VCaP (cell line): ENCODE data around the gene GFPT2.

Experiments
- H3K27ac ChIP-seq: fragments of 450-650 bp; 2 replicates; pipeline ENCODE4 v1.5.1; 2017
- CTCF ChIP-seq: fragments of 450-650 bp; conservative IDR thresholded peaks from 2 replicates; pipeline ENCODE4 v1.5.1; 2017; ENCODE audit warnings: mild to moderate bottlenecking, moderate library complexity

The GFPT2 gene

GRCh38 chr5:180311216-180311615 is 41.9 kb downstream of the GFPT2 start:
- H3K27ac ChIP-seq = no peak overlapping the region
- no peak for TF ChIP-seq CTCF

- no peak for TF ChIP-seq CTCF
- no peak overlapping the region for H3K27ac ChIP-seq
These were observed 46.3 kb downstream of the GFPT2 start for GRCh38 chr5:180306796-180307195.

DNA sequence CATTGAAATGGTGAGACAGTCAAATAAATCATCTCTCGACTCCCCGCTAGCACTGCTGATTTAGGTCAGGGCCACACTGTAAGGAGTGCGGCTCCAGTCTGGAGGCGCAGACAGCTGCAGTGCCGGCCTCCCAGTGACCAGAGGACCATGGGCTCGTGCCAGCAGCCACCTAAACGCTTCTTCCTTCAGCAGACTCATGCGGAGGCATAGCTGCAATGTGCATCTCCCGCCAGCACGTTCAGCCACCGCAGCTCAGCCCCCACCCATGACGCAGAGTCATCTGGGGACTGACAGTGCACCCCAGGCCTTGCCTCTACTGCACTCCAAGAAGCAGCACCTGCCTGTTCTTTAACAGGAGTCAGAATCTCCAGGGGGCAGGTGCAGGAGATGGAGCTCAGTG is 47.7 kb downstream of the GFPT2 start:
- TF ChIP-seq CTCF = no peak
- no peak overlapping the region for H3K27ac ChIP-seq

GRCh38 chr5:180304431-180305375 is 48.4 kb downstream of the GFPT2 start:
- H3K27ac ChIP-seq = no peak overlapping the region
- TF ChIP-seq CTCF = no peak

DNA sequence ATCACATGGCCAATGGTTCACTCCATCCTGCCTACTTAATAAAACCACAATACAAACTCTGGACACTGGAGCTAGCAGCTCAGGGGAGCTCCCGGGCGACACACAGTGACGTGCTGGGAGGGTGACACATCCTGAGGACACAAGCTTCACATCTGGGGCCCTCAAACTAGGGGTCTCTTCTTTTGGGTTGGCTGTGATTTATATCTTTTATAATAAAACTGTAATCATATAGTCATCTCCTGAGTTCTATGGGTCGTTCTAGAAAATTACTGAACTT is 49.2 kb downstream of the GFPT2 start:
- H3K27ac ChIP-seq = no peak overlapping the region
- no peak for TF ChIP-seq CTCF

- no peak for TF ChIP-seq CTCF
- no peak overlapping the region for H3K27ac ChIP-seq
These were observed 49.7 kb downstream of the GFPT2 start for GRCh38 chr5:180303226-180304015.

GRCh38 chr5:180302256-180302655 is 50.9 kb downstream of the GFPT2 start:
- peak; percentile 36; the same call in 1 of the 2 replicates for TF ChIP-seq CTCF
- peak overlapping the region; percentile 58 for H3K27ac ChIP-seq
